ENCODE data around the gene DYNC2I2. TPM values are rescaled to one million over a fixed set of nuclear protein-coding genes. Genes with fewer than 3 reads are reported as not detected.
"Not testable (repeated sequence)": the region's sequence is repeated elsewhere in the genome, so short reads cannot be mapped to it uniquely, and the experiment has no call there.

The DYNC2I2 gene
- total RNA-seq, 1 donor from 2014 or later = 20.0 TPM

DNA sequence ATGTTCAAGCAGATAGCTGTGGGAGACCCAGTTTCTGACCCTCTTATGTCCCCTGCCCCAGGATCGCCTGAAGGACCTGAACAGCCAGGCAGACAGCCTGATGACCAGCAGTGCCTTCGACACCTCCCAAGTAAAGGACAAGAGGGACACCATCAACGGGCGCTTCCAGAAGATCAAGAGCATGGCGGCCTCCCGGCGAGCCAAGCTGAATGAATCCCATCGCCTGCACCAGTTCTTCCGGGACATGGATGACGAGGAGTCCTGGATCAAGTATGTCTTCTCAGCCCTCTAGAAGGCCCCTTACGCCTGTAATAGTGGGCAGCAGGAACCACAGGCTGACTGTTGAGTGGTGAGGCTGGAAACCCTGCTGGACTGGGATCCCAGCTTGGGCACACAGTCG lies 41.1 kb downstream of the DYNC2I2 start:
- DNase-seq (ENCODE audit: low spot score) = no peak

DNA sequence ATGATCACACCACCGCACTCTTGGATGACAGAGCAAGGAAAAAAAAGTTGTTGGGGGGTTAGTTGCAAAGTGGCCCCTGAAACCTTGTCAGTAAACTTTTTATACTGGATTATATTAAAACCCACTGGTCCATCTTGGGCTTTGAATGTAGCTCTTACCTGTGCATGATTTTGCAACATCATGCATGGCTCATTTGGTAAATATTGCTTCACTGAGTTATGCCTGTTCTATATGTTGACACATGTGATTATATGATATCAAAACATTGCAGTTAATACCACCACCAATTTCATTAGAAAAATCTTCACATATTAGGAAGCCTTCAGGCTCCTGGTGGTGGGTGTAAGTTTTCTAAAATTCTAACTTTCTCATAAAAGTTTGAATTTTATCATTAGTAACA lies 41.9 kb downstream of the DYNC2I2 start:
- DNase-seq (ENCODE audit: low spot score) = no peak

DNA sequence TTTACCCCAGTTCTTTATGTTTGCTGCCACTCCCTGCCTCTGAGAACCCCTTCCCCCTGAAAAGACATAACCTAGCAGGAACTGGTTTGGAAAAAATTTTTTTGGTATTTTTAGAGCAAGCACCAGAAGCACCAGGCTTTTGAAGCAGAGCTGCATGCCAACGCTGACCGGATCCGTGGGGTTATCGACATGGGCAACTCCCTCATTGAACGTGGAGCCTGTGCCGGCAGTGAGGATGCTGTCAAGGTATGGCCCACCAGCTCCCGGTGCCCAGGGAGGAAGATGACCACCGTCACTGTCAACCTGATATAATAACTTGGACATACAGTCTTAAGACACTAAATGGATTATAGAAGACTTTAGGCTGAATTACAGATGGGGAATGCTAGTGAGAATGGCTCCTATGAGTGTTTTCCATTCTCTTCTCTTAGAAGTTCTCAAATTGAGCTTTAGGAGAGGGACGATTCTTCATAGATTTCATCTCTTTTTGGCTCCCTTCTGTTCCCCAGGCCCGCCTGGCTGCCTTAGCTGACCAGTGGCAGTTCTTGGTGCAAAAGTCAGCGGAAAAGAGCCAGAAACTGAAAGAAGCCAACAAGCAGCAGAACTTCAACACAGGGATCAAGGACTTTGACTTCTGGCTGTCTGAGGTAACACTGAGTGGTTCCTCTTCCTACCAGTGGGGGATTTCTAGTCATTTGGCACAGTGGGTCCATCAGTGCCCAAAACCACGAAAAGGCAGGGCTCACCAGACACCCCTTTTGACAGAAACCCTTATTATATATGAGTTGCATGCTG lies 44.9 kb downstream of the DYNC2I2 start:
- no peak for DNase-seq (ENCODE audit: low spot score)

DNA sequence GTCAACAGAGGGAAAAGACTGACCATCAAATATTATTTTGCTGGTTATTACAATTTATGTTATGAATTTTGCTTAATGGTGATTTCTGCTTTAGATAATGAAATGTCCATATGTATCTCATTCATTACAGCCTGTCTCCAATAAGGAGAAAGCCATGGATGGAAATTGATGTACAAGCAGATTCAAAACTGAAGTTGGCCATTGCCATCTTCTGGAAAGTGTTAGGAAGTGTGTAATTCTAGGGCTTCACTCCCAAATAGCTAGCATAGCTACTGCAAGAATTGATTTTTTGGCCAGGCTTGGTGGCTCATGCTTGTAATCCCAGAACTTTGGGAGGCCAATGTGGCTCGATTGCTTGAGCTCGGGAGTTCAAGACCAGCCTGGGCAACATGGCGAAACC lies 45.8 kb downstream of the DYNC2I2 start:
- no peak for DNase-seq (ENCODE audit: low spot score)

DNA sequence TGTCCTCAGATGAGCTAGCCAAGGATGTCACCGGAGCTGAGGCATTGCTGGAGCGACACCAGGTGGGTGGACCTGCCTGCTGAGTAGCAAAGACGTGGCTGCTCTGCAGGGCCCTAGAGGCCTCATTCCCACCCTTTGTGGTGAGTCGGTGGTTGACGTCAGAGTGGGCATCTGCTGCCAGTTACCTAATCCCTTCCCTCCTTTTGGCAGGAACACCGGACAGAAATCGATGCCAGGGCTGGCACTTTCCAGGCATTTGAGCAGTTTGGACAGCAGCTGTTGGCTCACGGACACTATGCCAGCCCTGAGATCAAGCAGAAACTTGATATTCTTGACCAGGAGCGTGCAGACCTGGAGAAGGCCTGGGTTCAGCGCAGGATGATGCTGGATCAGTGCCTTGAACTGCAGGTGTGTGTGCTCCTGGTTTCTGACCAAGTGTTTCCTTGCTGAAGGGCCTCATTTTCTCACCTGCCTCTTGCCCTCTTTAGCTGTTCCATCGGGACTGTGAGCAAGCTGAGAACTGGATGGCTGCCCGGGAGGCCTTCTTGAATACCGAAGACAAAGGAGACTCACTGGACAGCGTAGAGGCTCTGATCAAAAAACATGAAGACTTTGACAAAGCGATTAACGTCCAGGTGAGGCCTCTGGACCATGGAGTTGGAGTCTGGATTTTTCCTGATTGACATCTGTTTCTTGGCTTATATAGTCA lies 48.9 kb downstream of the DYNC2I2 start:
- no peak for DNase-seq (ENCODE audit: low spot score)

DNA sequence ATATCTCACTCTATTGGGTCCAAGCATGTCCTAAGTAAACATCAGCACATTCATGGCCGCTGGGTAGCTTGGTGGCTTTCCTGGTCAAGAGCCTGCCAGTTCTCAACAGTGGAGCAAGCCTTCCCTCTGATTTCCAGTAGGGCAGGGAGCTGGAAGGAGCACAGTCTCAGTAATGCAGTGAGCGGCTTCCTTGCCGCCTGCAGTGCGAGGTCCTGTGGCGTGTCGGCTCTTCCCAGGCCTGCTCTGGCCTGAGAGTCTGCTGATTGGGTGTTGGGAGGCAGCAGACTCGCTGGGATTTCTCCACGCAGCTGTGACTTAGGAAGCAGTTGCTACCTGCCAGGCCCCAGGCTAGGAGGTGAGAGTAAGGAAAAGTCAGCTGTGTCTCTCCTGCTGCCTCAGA lies 53.0 kb downstream of the DYNC2I2 start:
- no peak for DNase-seq (ENCODE audit: low spot score)

DNA sequence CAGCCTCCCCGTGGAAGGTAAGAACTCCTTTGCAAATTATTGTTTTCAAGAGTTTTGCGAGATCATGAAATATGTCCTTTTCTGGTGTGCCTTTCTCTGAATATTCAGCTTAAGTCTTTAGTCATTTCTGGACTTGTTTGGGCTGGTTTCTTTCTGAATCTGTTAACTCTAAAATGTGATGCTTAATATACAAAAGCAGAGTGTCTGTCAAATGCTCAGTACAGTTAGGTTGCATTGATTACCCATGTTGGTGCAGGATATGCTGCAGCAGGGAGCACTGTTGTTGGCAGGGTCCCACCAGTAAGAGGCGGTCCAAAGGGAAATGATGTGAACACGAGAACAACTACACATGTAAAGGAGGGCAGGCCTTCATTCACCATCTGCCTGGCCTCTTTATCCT lies 56.5 kb downstream of the DYNC2I2 start:
- no peak for DNase-seq (ENCODE audit: low spot score)

DNA sequence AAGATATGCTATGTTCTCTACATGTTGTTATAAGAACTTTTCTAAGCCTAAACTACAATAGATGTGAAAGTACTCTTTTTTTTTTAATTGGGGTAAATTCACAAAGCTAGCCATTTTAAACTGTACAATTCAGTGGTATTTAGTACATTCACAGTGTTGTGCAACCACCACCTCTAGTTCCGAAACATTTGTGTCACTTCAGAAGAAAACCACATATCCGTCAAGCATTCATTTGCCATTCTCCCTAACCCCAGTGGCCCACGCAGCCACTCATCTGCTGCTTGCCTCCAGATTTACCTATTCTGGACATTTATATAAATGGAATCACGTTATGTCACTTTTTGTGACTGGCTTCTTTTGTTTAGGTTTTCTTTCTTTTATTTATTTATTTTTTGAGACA lies 61.2 kb downstream of the DYNC2I2 start:
- DNase-seq (ENCODE audit: low spot score) = no peak

DNA sequence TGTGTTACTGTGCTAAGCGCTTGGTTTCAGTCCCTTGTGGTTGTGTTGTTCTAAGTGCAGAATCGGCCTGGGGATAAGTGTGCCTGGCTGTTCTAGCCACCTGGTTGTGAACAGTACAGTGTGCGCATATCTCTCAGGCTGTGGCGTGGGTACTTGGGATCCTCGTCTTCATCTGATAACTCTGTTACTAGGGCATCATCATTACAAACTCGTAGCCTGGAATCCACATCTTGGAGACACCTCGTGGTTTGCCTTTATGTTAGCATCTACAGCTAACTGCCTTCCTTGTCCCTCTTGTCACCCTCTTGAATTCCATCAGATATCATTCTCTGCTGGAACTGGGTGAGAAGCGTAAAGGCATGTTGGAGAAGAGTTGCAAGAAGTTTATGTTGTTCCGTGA lies 62.8 kb downstream of the DYNC2I2 start:
- DNase-seq (ENCODE audit: low spot score) = no peak

DNA sequence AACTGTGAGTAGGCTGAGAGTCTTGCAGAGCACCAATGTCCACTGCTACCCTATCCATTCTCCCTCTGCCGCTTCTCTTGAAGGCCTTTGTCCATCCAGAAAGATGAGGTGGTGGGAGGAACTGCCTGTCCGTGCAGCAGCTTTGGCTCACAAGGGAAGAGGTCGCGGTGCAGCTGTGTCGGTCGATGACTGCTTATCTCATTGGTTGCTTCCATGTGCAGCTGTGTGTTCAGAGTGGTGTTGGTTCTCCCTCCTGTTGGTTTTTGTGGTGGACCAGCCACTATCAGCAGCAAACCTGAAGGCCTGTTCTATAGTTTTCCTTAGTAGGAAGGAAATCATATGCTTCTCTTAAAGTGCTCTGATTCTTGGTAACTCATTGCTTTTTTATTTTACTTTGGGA lies 63.6 kb downstream of the DYNC2I2 start:
- DNase-seq (ENCODE audit: low spot score) = no peak

DNA sequence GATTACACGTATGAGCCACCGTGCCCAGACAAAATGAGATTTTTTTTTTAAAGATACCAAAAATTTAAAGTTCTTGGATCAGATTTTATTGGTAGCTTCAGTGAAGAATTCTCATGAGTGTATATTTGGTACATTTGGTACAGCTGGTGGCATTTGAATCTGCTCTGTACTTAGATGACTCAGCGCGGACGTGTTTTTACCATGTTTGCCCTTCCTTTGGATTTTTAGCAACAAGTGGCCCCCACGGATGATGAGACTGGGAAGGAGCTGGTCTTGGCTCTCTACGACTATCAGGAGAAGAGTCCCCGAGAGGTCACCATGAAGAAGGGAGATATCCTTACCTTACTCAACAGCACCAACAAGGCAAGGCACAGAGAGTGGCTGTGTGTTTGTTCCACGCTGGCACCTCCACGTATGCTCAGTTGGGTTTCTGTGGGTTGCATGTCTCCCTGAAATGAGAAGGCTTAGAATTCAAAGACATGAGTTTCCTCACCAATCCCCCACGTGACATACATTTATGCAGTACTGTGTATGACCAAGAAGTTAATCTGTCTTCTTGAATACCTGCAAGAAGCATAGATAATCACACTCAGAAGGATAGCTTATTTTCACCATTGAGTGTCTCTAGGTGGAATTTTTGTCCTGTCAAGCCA lies 67.9 kb downstream of the DYNC2I2 start:
- DNase-seq (ENCODE audit: low spot score) = no peak

DNA sequence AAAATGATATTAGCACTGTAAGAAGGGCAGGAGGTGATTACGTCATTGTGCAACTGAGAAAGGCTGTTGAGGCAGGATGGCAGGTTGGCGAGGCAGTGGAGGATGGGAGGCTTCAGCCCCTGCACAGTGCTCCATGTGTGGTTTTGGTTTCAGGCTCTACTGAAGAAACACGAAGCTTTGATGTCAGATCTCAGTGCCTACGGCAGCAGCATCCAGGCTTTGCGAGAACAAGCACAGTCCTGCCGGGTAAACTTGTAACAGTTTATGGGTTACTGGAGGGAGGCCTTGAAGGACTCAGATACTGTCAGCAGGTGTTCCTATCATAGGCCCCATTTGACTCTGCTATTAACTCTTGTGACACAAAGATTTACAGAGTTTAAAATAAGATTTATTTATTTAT lies 69.2 kb downstream of the DYNC2I2 start:
- no peak for DNase-seq (ENCODE audit: low spot score)

DNA sequence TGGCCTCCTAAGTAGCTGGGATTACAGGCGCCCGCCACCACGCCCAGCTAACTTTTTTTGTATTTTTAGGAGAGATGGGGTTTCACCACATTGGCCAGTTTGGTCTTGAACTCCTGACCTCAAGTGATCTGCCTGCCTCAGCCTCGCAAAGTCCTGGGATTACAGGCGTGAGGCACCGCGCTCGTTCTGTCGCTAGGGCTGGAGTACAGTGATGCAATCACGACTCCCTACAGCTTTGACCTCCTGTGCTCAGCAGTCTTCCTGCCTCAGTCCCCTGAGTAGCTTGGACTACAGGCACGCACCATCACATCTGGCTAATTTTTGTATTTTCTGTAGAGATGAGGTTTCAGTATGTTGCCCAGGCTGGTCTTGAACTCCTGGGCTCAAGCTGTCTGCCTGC lies 69.7 kb downstream of the DYNC2I2 start:
- DNase-seq (ENCODE audit: low spot score) = not testable (repeated sequence)

DNA sequence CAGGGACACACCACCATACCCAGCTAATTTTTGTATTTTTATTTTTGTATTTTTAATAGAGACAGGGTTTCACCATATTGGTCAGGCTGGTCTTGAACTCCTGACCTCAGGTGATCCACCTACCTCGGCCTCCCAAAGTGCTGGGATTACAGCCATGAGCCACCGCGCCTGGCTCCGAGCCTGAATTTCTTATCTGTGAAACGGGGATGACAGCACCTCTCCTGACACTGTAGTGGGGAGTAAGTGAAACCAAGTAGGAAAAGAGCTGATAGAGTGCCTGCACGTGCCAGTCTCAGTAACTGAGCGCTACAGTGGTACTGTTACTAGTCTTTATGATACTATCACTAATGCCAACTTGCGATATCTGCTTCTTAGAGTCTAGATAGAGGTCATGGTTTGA lies 71.5 kb downstream of the DYNC2I2 start:
- DNase-seq (ENCODE audit: low spot score) = not testable (repeated sequence)

Other genes starting within 250 kb of the DYNC2I2 start
- 105 TPM for gene CERCAM, start 236.0 kb downstream of the DYNC2I2 start, total RNA-seq (ENCODE audit: insufficient read depth, low replicate concordance)
- gene ODF2, start 200.8 kb downstream of the DYNC2I2 start, total RNA-seq (ENCODE audit: insufficient read depth, low replicate concordance) = 16.6 TPM
- 8.7 TPM for gene GLE1, start 152.1 kb downstream of the DYNC2I2 start, total RNA-seq (ENCODE audit: insufficient read depth, low replicate concordance)
- 263 TPM for gene SPTAN1, start 104.3 kb downstream of the DYNC2I2 start, total RNA-seq (ENCODE audit: insufficient read depth, low replicate concordance)
- 287 TPM for gene SET, start 32.4 kb upstream of the DYNC2I2 start, total RNA-seq (ENCODE audit: insufficient read depth, low replicate concordance)
- gene PKN3, start 45.7 kb upstream of the DYNC2I2 start, total RNA-seq (ENCODE audit: insufficient read depth, low replicate concordance) = 1.7 TPM
- gene ZDHHC12, start 67.3 kb upstream of the DYNC2I2 start, total RNA-seq (ENCODE audit: insufficient read depth, low replicate concordance) = 6.5 TPM
- gene ZER1, start 115.1 kb upstream of the DYNC2I2 start, total RNA-seq (ENCODE audit: insufficient read depth, low replicate concordance) = 15.4 TPM
- 6.5 TPM for gene TBC1D13, start 130.4 kb upstream of the DYNC2I2 start, total RNA-seq (ENCODE audit: insufficient read depth, low replicate concordance)
- 7.2 TPM for gene ENDOG, start 161.7 kb upstream of the DYNC2I2 start, total RNA-seq (ENCODE audit: insufficient read depth, low replicate concordance)
- 7.7 TPM for gene SPOUT1, start 172.9 kb upstream of the DYNC2I2 start, total RNA-seq (ENCODE audit: insufficient read depth, low replicate concordance)
- gene KYAT1, start 225.1 kb upstream of the DYNC2I2 start, total RNA-seq (ENCODE audit: insufficient read depth, low replicate concordance) = 3.9 TPM
- 25.0 TPM for gene LRRC8A, start 225.3 kb upstream of the DYNC2I2 start, total RNA-seq (ENCODE audit: insufficient read depth, low replicate concordance)

All from umbilical cord (tissue), 2 donors.